Spleen (tissue), 7 donors: Measurements from ENCODE around the gene TENM3.

Source experiments
- POLR2A ChIP-seq, 3 donors: fragments of 450-650 bp; IDR thresholded peaks; one replicate each; pipeline ENCODE4 v1.5.1; 2017; ENCODE audit warnings: antibody characterized with exemption in 3 of 3, mild to moderate bottlenecking in 1 of 3
- POLR2AphosphoS5 ChIP-seq, 3 donors: sonication (generic); formaldehyde crosslinking; IDR thresholded peaks; one replicate each; pipeline ENCODE4 v1.5.1; 2017; ENCODE audit warnings: antibody characterized with exemption in 3 of 3
- TF ChIP-seq, protein P1 (sequence below), 11 experiments: fragments of 200-600 bp in 7 of 11; fragments of 450-650 bp in 4 of 11; sonication (generic) in 4 of 11; IDR thresholded peaks in 8 of 11; conservative IDR thresholded peaks in 3 of 11; 1 replicate in 7 of 11; 2 replicates in 4 of 11; pipeline versions ENCODE4 v1.4.0 to v1.8.0; 2016 to 2021; ENCODE audit warnings: antibody characterized with exemption in 11 of 11, inconsistent platforms in 4 of 11, mild to moderate bottlenecking in 1 of 11
- donor health status: DM: no; HTN: no; CAD: no; lungs with moderate emphysema.
- donor health status: DM: no; HTN: no; CAD: no.
- donor health status: DM: no; HTN: no; CAD: no.

DNA sequence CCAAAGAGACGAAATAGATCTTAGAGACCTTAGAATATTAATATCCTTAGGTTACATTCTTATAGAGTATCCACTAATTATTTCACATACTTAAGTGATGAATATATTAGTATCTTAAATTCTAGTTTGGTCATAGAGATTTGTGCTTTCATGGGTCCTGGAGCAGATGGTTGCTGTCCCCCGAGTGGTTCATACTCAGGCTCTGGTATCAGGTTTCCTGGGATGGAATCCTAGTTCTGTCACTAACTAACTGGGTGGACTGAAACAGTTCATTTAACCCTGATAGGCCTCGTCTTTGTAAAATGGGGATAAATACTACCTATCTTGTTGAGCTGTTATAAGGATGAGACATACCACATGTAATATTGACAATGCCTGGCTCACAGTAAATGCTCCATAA lies 264.6 kb downstream of the TENM3 start:
- no peak for TF ChIP-seq POLR2AphosphoS5 (IDR thresholded peaks at IDR 0.05)
- TF ChIP-seq, protein P1, sequence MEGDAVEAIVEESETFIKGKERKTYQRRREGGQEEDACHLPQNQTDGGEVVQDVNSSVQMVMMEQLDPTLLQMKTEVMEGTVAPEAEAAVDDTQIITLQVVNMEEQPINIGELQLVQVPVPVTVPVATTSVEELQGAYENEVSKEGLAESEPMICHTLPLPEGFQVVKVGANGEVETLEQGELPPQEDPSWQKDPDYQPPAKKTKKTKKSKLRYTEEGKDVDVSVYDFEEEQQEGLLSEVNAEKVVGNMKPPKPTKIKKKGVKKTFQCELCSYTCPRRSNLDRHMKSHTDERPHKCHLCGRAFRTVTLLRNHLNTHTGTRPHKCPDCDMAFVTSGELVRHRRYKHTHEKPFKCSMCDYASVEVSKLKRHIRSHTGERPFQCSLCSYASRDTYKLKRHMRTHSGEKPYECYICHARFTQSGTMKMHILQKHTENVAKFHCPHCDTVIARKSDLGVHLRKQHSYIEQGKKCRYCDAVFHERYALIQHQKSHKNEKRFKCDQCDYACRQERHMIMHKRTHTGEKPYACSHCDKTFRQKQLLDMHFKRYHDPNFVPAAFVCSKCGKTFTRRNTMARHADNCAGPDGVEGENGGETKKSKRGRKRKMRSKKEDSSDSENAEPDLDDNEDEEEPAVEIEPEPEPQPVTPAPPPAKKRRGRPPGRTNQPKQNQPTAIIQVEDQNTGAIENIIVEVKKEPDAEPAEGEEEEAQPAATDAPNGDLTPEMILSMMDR (IDR thresholded peaks at IDR 0.05 in 8 of 11, conservative IDR thresholded peaks at IDR 0.05 in 3 of 11) = no peak
- TF ChIP-seq POLR2A (IDR thresholded peaks at IDR 0.05) = no peak
